Measurements from ENCODE around the gene B3GNT3.
"Not testable (repeated sequence)": the region's sequence is repeated elsewhere in the genome, so short reads cannot be mapped to it uniquely, and the experiment has no call there.

Gene B3GNT3

DNA sequence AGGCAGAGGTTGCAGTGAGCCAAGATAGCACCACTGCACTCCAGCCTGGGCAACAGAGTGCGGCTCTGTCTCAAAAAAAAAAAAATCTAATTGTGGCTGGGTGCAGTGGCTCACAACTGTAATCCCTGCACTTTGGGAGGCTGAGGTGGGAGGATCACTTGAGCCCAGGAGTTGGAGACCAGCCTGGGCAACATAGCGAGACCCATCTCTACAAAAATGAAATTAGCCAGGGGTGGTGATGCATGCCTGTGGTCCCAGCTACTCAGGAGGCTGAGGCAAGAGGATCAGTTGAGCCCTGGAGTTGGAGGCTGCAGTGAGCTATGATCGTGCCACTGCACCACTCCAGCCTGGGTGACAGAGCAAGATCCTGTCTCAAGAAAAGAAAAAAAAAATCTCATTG, 3.7 kb downstream of the B3GNT3 start:
- FAIRE-seq, result not testable (repeated sequence)

DNA sequence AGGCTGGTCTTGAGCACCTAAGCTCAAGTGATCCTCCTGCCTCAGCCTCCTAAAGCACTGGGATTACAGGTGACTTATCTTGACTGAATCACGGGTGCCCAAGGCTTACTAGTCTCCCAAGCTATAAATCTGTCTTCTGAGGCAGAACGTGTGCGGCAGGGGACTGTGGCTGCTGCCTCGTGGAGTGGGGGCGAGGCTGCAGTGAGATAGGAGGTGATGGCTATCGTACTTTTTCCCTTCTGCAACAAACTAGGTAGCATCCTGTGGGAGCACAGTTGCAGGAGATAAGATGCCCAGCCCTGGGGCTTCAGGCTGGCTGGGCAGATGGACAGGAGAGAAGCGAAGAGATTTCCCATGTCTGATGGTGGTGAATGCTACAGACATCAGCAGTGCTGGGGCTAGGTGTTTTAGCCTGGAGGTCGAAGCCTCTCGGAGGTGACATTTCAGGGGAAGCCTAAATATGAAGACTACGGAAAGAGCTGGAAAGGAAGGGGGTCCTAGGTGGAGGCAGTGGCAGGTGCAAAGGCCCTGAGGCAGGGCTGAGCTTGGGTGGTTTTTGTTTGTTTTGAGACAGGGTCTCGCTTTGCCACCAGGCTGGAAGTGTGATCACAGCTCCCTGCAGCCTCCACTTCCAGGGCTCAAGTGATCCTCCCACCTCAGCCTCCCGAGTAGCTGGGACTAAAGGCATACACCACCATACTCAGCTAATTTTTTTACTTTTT, 7.4 kb downstream of the B3GNT3 start:
- no peak for FAIRE-seq

DNA sequence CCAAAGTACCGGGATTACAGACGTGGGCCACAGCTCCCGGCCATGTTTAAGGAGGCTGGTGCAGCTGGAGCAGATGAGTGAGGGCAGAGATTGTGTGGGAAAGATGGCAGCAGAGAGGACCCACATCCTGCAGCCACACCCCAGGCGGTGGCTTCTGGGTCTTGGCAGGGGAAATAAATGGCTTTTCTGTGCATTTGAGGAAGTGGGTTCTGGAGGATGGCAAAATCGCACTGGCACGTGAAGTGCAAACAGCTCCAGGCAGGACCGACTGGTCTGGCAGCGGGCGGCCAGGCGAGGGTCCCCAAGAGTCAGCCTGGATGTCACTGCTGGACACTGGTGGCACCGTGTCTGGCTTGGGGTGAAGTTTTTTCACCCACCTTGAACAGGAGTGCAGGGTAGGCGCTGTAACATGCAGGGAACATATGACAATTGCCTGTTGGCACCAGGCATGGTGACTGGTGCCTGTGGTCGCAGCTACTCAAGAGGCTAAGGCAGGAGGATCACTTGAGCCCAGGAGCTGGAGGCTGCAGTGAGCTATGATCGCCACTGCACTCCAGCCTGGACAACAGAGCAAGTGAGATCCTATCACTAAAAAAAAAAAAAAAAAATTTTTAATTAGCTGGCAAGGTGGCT, 8.4 kb downstream of the B3GNT3 start:
- no peak for FAIRE-seq

GRCh38 chr19:17805427-17805826, 10.5 kb downstream of the B3GNT3 start:
- no peak for FAIRE-seq

DNA sequence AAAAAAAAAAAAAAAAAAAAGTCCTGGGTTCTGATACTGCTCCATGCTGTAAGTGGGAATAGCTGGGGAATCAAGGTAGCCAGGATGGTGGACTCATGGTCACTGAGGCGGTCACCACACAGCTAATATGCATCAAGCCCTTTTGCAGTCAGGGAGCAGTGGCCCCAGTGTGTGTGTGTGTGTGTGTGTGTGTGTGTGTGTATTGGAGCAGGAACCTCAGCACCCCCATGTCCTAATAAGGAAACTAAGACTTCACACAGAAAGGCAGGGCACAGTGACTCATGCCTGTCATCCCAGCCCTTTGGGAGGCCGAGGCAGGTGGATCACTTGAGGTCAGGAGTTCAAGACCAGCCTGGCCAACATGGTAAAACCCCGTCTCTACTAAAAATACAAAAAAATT, 12.0 kb downstream of the B3GNT3 start:
- FAIRE-seq, result no peak

DNA sequence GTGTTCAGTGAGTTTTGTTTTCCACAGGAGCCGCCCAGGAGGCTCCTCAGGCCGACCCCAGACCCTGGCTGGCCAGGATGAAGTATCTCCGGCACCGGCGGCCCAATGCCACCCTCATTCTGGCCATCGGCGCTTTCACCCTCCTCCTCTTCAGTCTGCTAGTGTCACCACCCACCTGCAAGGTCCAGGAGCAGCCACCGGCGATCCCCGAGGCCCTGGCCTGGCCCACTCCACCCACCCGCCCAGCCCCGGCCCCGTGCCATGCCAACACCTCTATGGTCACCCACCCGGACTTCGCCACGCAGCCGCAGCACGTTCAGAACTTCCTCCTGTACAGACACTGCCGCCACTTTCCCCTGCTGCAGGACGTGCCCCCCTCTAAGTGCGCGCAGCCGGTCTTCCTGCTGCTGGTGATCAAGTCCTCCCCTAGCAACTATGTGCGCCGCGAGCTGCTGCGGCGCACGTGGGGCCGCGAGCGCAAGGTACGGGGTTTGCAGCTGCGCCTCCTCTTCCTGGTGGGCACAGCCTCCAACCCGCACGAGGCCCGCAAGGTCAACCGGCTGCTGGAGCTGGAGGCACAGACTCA, 12.9 kb downstream of the B3GNT3 start:
- no peak for FAIRE-seq

GRCh38 chr19:17811103-17811502, 16.2 kb downstream of the B3GNT3 start:
- FAIRE-seq, result no peak

DNA sequence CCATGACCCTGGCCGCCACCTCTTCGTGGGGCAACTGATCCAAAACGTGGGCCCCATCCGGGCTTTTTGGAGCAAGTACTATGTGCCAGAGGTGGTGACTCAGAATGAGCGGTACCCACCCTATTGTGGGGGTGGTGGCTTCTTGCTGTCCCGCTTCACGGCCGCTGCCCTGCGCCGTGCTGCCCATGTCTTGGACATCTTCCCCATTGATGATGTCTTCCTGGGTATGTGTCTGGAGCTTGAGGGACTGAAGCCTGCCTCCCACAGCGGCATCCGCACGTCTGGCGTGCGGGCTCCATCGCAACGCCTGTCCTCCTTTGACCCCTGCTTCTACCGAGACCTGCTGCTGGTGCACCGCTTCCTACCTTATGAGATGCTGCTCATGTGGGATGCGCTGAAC, 16.7 kb downstream of the B3GNT3 start:
- no peak for FAIRE-seq

DNA sequence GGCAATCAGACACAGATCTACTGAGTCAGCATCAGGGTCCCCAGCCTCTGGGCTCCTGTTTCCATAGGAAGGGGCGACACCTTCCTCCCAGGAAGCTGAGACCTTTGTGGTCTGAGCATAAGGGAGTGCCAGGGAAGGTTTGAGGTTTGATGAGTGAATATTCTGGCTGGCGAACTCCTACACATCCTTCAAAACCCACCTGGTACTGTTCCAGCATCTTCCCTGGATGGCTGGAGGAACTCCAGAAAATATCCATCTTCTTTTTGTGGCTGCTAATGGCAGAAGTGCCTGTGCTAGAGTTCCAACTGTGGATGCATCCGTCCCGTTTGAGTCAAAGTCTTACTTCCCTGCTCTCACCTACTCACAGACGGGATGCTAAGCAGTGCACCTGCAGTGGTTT, 17.2 kb downstream of the B3GNT3 start:
- no peak for FAIRE-seq

GRCh38 chr19:17817668-17818363, 22.9 kb downstream of the B3GNT3 start:
- FAIRE-seq, result no peak

DNA sequence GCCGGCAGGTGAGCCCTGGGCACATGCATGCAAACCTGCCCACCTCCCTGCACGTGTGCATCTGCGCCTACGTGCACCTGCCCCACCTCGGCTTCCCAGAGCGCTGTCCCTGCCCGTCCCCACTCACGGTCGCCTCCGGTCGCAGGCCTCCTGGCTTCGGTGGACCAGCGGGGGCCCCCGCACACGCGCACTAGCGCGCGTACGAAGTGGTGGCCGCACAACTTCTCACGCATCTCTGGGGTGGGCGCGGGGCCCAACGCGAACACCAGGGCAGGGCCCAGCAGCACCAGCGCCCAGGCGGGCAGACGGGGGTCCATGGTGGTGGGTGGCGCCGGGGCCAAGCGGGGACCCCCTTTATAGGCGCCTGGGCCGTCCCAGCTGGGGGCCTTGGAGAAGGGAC, 26.3 kb downstream of the B3GNT3 start, which contains the start of gene INSL3:
TSS of gene INSL3 (minus strand) at position 330 of the 400 bp plus-strand sequence. CDS start at position 317, 13 bp downstream.
- no peak for FAIRE-seq

- no peak for FAIRE-seq
Observed at GRCh38 chr19:17824339-17824738, 29.4 kb downstream of the B3GNT3 start.

GRCh38 chr19:17826508-17827056, 31.6 kb downstream of the B3GNT3 start:
- FAIRE-seq, result no peak

DNA sequence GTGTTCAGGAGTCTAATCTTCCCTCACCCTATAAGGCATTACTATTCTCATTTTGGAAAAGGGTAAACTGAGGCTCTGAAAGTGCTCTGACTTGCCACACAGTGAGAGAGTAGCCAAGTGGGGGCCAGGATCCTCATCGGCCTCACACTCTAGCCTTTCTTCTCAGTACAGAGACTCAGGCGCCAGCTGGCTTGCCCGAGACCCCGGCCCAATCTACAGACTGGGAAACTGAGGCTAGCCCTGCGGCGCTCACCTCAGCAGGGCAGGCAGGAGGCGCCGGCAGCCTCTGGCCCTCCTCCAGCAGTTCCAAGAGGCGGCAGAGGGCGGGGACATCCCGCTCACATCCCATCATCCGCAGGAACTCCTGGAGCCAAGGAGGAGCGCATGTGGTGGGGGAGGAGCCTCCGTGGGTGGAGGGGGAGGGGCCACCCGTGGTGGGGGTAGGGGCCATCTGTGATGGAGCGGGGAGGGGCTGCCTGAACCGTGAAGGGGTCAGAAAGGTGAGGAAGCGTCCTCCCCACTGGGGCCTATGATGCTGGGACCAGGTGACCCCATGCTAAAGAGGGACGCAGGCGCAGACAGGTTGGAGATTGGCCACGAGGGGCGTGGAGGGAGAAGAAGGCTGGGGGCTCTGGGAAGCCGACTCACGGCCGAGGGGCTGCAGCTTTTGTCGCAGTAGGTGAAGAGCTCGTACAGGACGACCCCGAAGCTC, 35.1 kb downstream of the B3GNT3 start:
- FAIRE-seq, result no peak

GRCh38 chr19:17830567-17831418, 35.9 kb downstream of the B3GNT3 start:
- FAIRE-seq, result no peak

DNA sequence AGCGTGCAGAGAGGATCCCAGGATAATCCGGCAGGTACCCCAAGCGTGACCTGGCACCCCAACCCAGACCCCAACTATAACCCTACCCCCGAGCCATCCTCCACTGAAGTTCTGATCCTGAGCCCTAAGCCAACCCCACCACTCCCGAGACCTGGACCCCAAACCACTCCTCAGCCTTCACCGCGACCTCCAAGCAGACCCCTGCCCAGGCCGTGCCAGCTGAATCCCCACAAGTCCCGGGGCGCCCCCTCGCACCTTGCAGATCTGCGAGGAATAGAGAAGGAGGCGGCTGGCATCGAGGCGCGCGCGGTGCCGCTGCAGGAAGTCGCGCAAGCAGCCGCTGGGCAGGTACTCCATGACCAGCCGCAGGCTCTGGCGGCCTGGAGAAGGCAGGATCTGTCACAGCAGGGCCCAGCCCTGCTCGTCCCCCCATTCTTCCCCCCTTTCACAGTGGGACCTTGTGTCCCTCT, 36.5 kb downstream of the B3GNT3 start:
- FAIRE-seq, result no peak

DNA sequence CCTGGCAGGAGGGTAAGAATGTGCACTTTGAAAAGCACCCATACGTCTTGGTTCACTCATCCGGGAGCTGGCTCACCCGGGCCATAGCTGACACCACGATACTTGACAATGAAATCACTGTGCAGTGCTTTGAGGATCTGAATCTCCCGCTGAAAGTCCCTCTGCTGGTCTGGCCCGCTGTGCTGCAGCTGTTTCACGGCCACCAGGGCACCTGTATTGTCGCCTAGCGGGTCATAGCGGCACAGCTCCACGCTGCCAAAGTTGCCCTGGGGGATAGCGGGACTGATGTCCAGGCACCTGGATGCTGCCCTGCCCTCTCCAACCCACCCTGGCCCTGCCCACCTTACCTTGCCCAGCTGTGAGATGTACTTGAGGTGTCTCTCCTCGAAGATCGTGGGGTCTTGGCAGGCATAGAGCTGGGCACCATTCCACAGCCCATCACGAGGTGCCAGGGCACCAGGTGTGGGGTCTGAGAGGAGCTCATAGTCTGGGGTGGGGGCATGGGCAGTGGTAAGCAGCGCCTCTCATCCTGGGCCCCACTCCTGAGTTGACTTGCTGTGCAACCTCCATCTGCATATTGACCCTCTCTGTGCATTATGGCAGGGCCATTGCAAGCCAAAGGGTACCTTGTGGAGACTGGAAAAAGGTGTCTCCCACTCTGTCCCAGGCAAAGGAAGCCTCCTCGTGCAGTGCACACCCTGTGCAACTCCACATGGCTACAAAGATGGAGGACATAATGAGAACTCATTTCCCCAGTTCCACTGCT, 37.7 kb downstream of the B3GNT3 start:
- FAIRE-seq, result no peak

DNA sequence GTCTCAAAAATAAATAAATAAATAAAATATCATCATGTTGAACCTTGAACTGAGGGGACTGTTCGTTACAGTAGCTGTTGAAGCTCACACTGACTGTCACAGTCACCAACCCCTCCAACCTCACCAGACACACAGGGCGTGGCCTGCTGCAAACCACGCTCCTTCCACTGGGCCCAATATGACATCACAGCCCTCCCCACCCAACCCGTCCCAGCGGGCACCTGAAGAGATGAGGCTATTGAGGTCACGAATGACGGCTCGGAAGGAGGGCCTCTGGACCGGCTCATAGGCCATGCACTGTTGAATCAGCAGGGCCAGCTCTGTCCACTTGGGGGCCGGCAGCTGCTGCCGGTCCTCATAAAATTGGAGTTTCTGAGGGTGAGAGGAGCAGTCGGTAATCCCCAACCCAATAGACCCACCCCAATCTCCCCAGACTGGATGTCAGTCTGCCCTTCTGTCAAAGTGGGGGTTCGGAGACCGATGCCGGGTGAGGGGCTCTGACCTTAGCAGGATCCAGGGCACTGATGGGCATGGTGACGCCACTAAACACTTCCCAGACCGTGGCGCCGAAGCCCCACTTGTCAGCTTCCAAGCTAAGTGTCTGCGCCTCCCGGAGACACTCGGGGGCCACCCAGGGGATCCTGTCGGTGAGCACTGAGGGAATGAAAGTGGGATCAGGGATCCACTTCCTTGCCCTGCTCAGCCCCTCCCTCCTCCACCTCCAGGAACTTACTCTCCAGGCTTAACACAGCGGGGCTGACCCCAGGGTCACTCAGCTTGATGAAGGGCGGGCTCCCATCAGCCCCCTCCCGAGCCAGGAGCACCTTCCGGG, 39.6 kb downstream of the B3GNT3 start:
- FAIRE-seq, result no peak

DNA sequence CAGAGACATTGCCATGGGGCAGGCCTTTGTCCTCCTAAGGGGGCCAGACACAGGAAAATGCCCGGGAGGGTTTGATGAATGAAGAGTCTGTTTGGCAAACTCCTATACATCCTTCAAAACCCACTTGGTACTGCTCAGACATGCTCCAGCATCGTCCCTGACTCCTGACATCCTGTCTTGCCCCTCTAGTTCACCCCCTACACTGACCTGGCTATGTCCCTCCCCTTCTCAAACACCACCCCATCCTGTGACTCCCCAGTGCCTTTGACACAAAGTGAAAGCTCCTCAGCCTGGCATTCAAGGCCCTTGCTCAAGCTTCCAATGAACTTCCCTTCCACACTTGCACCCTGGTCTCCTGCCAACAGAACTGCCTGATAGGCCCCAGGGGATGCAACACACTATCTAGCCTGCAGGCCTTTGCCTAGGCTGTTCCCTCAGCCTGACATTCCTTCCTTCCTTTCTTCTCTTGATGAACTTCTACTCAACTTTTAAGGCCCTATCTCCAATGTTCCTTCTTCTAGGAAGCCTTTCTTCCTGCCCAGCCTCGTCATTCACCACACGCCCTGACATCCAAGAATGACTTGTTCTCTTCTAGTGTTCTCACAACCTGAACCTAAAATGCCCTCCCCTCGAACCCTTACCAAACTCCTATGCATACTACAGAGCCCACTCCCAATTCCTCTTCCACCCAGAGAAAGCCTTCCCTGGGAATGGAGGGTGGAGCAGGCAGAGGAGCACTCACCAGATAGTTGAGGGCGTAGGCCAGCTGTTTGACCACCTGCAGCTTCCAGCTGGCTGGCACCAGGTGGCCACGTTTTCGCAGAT, 40.5 kb downstream of the B3GNT3 start:
- FAIRE-seq, result no peak

Data from islet of Langerhans (tissue), 1 donor.